Nephron progenitor cell (in vitro differentiated cells): ENCODE data around the gene CDK8.

Source experiments
- DNase-seq: peaks from one replicate; pipeline ENCODE4 v3.0.0; 2021
- H3K27ac Mint-ChIP-seq: 2 replicates; pipeline ENCODE4 v1.8.0; 2021; ENCODE audit warnings: mild to moderate bottlenecking, moderate library complexity, mixed read lengths
- H3K27me3 Mint-ChIP-seq: 2 replicates; pipeline ENCODE4 v1.8.0; 2021; ENCODE audit warnings: mild to moderate bottlenecking, low read depth, mixed read lengths; ENCODE audit not compliant: poor library complexity
- H3K36me3 Mint-ChIP-seq: 2 replicates; pipeline ENCODE4 v1.8.0; 2021; ENCODE audit warnings: low read depth, mixed read lengths
- H3K4me1 Mint-ChIP-seq: 2 replicates; pipeline ENCODE4 v1.8.0; 2021; ENCODE audit warnings: mixed read lengths
- H3K4me3 Mint-ChIP-seq: 2 replicates; pipeline ENCODE4 v1.8.0; 2021; ENCODE audit warnings: mild to moderate bottlenecking, moderate library complexity, mixed read lengths
- H3K9me3 Mint-ChIP-seq: 2 replicates; pipeline ENCODE4 v1.8.0; 2021; ENCODE audit warnings: mild to moderate bottlenecking, moderate library complexity, mixed read lengths
- TF ChIP-seq, protein P1 (sequence below): fragments of 200-600 bp; sonication (generic); IDR thresholded peaks from 2 replicates; pipeline ENCODE4 v1.5.0; 2021; ENCODE audit warnings: antibody characterized with exemption

CDK8 gene

DNA sequence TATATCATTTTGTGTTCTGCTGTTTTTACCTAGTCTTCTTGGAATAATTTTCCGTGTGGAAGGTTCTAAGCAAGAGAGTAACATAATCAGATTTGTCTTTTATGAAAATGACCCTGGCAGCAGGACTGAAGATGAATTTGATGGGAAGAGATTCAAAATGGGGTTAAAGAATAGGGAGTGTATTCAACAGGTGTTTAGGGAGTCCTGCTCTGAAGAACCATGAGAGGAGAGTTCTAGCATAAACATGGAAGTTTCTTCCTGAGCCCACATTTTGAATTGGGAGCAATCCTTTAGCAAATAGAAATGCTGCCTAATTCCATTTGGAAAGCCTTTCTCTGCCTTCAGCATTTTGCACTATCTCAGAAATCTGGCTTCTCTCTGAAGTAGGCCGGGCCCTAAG is 127.0 kb downstream of the CDK8 start:
- H3K27ac Mint-ChIP-seq: no peak overlapping the region
- no peaks in the 10 kb centered on the region for H3K27me3 Mint-ChIP-seq
- DNase-seq: no peak
- peaks cover 12% of the 10 kb centered on the region for H3K36me3 Mint-ChIP-seq
- TF ChIP-seq, protein P1, sequence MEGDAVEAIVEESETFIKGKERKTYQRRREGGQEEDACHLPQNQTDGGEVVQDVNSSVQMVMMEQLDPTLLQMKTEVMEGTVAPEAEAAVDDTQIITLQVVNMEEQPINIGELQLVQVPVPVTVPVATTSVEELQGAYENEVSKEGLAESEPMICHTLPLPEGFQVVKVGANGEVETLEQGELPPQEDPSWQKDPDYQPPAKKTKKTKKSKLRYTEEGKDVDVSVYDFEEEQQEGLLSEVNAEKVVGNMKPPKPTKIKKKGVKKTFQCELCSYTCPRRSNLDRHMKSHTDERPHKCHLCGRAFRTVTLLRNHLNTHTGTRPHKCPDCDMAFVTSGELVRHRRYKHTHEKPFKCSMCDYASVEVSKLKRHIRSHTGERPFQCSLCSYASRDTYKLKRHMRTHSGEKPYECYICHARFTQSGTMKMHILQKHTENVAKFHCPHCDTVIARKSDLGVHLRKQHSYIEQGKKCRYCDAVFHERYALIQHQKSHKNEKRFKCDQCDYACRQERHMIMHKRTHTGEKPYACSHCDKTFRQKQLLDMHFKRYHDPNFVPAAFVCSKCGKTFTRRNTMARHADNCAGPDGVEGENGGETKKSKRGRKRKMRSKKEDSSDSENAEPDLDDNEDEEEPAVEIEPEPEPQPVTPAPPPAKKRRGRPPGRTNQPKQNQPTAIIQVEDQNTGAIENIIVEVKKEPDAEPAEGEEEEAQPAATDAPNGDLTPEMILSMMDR: no peak
- no peaks in the 10 kb centered on the region for H3K9me3 Mint-ChIP-seq
- H3K4me3 Mint-ChIP-seq: no peak overlapping the region
- H3K4me1 Mint-ChIP-seq: no peaks in the 10 kb centered on the region

- DNase-seq: no peak
- TF ChIP-seq, protein P1: no peak
- Mint-ChIP-seq H3K9me3 (no peaks in the 10 kb centered on the region), H3K4me3 (no peak overlapping the region), H3K27me3 (no peaks in the 10 kb centered on the region), H3K36me3 (peaks cover 24% of the 10 kb centered on the region), H3K4me1 (no peaks in the 10 kb centered on the region), H3K27ac (no peak overlapping the region)
These were observed 128.4 kb downstream of the CDK8 start for GRCh38 chr13:26382366-26382765.

DNA sequence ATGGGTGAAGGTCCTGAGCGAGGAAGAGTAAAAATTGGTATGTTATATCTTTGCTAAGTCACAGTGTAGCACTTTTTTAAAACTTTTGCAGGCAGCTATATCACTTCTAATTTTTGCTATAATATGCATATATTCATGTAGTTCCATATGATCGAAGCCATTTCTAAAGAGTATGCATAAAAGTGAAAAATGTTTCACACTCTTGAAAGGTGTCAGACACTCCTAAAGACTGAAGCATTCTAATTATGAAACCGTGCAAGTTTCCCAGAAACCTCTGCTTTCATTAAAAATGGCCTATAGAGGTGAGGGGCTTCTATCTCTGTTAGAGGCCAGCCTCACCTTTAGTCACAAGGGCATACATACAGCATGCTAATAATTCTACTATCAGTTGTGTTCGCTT is 128.9 kb downstream of the CDK8 start:
- Mint-ChIP-seq H3K9me3 (no peaks in the 10 kb centered on the region), H3K27ac (no peak overlapping the region), H3K27me3 (no peaks in the 10 kb centered on the region), H3K36me3 (peaks cover 24% of the 10 kb centered on the region), H3K4me3 (no peak overlapping the region), H3K4me1 (no peaks in the 10 kb centered on the region)
- TF ChIP-seq, protein P1: no peak
- no peak for DNase-seq

DNA sequence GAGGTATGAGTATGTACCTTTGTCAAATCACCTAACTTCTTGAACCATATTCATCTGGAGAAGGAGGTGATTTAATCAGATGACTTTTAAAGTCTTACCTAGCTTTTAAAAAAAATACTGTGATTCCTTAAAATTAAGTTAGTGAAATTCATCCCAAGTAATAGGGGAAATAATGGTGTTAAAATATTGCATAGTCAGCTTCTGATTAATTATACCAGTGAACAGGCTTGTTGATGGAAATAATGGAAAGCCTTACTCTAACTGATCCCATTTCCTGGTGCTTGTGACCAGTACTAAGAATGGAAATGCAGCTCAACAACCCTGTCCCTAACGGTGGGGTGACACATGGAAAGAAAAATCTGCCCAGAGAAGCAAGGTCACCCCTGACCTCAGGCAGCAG is 130.7 kb downstream of the CDK8 start:
- Mint-ChIP-seq H3K9me3 (no peaks in the 10 kb centered on the region), H3K27ac (no peak overlapping the region), H3K4me3 (no peak overlapping the region), H3K4me1 (no peaks in the 10 kb centered on the region), H3K27me3 (no peaks in the 10 kb centered on the region), H3K36me3 (peaks cover 24% of the 10 kb centered on the region)
- TF ChIP-seq, protein P1: no peak
- DNase-seq: no peak

GRCh38 chr13:26386026-26386425 is 132.1 kb downstream of the CDK8 start:
- Mint-ChIP-seq H3K4me3 (no peak overlapping the region), H3K27me3 (no peaks in the 10 kb centered on the region), H3K4me1 (no peaks in the 10 kb centered on the region), H3K36me3 (peaks cover 31% of the 10 kb centered on the region), H3K27ac (peak overlapping the region; percentile 2), H3K9me3 (no peaks in the 10 kb centered on the region)
- TF ChIP-seq, protein P1: no peak
- DNase-seq: no peak

DNA sequence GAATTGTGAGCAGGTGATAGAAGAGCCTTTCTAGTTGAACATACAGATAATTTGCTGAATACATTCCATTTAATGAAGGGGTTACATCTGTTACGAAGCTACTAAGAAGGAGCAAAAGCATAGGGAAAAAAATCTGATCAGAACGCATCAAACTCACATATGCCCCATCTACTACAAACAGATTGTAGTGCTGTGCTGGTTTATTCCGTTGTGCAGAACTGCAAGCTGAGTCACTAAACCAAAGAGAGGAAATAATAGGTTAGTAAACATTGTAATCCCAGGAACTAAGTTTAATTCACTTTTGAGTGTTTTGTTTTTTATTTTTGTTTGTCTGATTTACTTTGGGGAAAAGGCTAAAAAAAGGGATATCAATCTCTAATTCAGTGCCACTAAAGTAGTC is 136.3 kb downstream of the CDK8 start:
- H3K4me3 Mint-ChIP-seq: no peak overlapping the region
- TF ChIP-seq, protein P1: no peak
- H3K27me3 Mint-ChIP-seq: no peaks in the 10 kb centered on the region
- peaks cover 21% of the 10 kb centered on the region for H3K36me3 Mint-ChIP-seq
- no peaks in the 10 kb centered on the region for H3K4me1 Mint-ChIP-seq
- no peaks in the 10 kb centered on the region for H3K9me3 Mint-ChIP-seq
- no peak overlapping the region for H3K27ac Mint-ChIP-seq
- no peak for DNase-seq
